Globus pallidus (tissue), 1 donor: ENCODE results near the gene PRDM16.

ENCODE experiments used
- DNase-seq: peaks from one replicate; pipeline ENCODE4 v3.0.0-alpha.2; 2015; ENCODE audit warnings: low spot score

The PRDM16 gene

GRCh38 chr1:3242408-3243260 is 173.6 kb downstream of the PRDM16 start:
- no peak for DNase-seq

GRCh38 chr1:3243304-3243703 is 174.3 kb downstream of the PRDM16 start:
- DNase-seq, result no peak

- DNase-seq, result no peak
Measured at GRCh38 chr1:3244025-3244926, 175.3 kb downstream of the PRDM16 start.

GRCh38 chr1:3244927-3245315 is 175.9 kb downstream of the PRDM16 start:
- DNase-seq, result no peak

- DNase-seq, result no peak
Measured at GRCh38 chr1:3245344-3245743, 176.3 kb downstream of the PRDM16 start.

GRCh38 chr1:3245768-3246167 is 176.8 kb downstream of the PRDM16 start:
- DNase-seq, result no peak

GRCh38 chr1:3246251-3246650 is 177.2 kb downstream of the PRDM16 start:
- DNase-seq, result no peak

GRCh38 chr1:3247521-3248121 is 178.6 kb downstream of the PRDM16 start:
- no peak for DNase-seq

- no peak for DNase-seq
Measured at GRCh38 chr1:3248155-3249141, 179.4 kb downstream of the PRDM16 start.

- no peak for DNase-seq
Measured at GRCh38 chr1:3249231-3249630, 180.2 kb downstream of the PRDM16 start.

GRCh38 chr1:3249631-3250501 is 180.9 kb downstream of the PRDM16 start:
- no peak for DNase-seq

- no peak for DNase-seq
Measured at GRCh38 chr1:3250624-3251023, 181.6 kb downstream of the PRDM16 start.

GRCh38 chr1:3251099-3251806 is 182.2 kb downstream of the PRDM16 start:
- no peak for DNase-seq

GRCh38 chr1:3251807-3252428 is 182.9 kb downstream of the PRDM16 start:
- DNase-seq, result no peak

GRCh38 chr1:3255680-3256079 is 186.7 kb downstream of the PRDM16 start:
- DNase-seq, result no peak

GRCh38 chr1:3257788-3258187 is 188.8 kb downstream of the PRDM16 start:
- no peak for DNase-seq

GRCh38 chr1:3258386-3259003 is 189.5 kb downstream of the PRDM16 start:
- DNase-seq, result no peak

- DNase-seq, result no peak
Measured at GRCh38 chr1:3259020-3259419, 190.0 kb downstream of the PRDM16 start.
